ENCODE measurements around the gene KANSL2. TPM values are rescaled to one million over a fixed set of nuclear protein-coding genes. Genes with fewer than 3 reads are reported as not detected.
A peak's percentile ranks its signal among the peaks of the same experiment; 100 is the strongest.

Gene KANSL2
- total and polyA plus RNA-seq, 9 of the 15 experiments (the other 6 are each of a cell fraction or from before 2014, with no cell fraction given): 41.1 to 89.8 (median 55.4) TPM

DNA sequence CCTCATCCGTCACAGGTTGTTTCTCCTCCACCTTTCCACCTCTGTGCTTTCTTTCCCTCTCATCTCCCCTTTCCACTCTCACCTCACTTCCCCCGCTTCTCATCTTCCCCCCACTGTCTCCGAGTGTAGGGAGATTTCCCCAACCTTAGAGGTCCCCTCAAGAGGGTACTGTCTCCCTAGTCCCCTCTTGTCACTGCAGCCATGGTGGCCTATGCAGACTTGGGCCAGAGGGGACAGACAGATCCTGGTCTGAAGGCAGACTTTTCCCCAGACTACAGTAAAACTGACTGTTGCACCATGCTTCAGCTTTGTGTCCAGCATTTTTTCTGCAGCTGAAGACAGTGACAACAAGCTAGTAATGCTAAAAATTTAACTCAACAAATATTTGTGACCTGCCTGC, 41.2 kb downstream of the KANSL2 start (continued):
- TF ChIP-seq, protein P1, sequence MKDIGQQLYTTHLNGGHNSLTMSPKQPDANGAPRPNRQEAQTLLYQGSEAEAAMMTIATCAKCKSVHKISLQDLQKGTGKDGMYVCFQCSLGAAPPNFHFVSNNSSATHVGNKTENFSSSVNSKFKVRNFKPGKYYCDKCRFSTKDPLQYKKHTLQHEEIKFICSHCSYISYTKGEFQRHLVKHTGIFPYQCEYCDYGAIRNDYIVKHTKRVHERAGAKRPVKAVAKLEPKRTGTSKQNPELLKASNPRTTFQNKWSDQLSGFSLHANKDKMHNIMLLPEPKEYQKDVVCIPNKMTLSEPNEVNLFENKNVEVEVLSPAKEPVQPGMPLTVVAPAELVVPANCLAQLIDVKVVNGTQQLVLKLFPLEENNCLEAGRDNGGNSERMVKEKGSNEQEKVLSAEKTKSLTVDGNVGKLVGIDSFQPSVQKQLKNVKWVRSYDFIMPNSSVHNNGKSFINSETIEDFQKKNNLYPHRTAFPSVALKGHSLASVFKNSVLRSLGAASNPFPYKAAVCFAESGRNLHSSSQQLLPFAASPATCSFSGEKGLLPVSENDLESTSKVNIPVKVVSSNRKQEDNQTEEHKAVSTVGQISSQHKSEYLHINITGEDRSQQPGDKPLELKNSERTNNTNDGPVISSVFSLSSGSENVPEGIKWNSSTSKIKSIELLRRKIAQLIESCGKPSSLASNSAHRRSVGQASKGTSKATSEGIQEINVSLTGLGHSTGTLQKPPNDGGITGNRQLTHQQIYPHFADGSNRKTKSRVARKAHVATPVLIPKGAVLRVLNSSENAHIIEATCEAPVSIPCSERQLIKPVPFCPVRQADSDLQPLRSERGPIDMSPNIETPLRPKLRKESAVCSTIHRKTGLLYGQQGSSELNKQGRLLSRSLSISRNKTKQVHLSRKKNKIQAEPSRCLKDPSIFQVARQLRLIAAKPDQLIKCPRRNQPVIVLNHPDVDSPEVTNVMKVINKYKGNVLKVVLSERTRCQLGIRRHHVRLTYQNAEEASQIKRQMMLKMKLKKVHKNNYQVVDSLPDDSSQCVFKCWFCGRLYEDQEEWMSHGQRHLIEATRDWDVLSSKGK (CRISPR knock-in tag; IDR thresholded peaks at IDR 0.05): no peak

DNA sequence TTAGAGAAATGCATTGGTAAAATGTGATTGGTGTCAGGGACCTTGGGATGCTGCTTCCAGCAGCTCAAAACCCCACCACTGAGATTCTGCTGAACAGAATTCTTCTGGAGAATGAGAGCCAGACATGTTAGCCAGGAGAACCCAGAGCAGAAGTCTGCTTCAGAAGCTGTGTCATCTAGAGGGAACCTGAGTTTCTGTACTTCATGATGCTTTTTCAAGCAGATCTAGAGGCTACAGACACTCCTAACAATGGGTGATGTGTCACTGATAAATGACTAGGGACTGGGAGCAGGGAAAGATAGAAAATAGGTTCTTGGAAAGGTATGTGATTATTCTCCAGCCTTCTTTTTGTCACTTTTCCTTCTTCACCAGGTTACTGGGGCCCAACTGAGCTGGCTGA, 41.6 kb downstream of the KANSL2 start:
- ATAC-seq (peak; percentile 67), FAIRE-seq (peak; percentile 11), DNase-seq (ENCODE audit: extremely low read depth in 1 of 4, low spot score in 3 of 4) (peak in 1 of 4 experiments; percentile 28)
- Histone ChIP-seq H3K27ac (ENCODE audit: extremely low read depth, low read depth, low read length) (no peak overlapping the region), H3K4me3 (no peak overlapping the region), H3K79me2 (ENCODE audit: control insufficient read depth, insufficient read depth, low read length) (no peaks in the 10 kb centered on the region), H4K20me1 (replicated peaks; ENCODE audit: control insufficient read depth, insufficient read depth, low read length) (no peaks in the 10 kb centered on the region), H3K4me2 (ENCODE audit: insufficient read depth, low read length) (no peak overlapping the region; the same call in 1 of the 2 replicates), H3K9me3 (replicated peaks; ENCODE audit: control insufficient read depth, insufficient read depth, low read depth, low read length) (0 out of 2 replicates have a peak, but pooled peaks cover 2% of the 10 kb centered on the region), H3K9me1 (ENCODE audit: control insufficient read depth, insufficient read depth, low read length) (no peaks in the 10 kb centered on the region), H3K36me3 (ENCODE audit: control insufficient read depth, insufficient read depth, low read length) (no peaks in the 10 kb centered on the region), H2AFZ (ENCODE audit: low read depth, low read length) (no peak overlapping the region), H3K27me3 (ENCODE audit: control insufficient read depth in 2 of 2, insufficient read depth in 2 of 2, low read length in 2 of 2) (peaks cover 0 to 2% of the 10 kb centered on the region in 2 experiments; a peak in 1 of 5 replicates), H3K4me1 (replicated peaks in 1 of 2; ENCODE audit: control insufficient read depth in 2 of 2, insufficient read depth in 2 of 2, low read length in 2 of 2) (peaks cover 0 to 11% of the 10 kb centered on the region in 2 experiments; a peak in 2 of 5 replicates), H3K9ac (ENCODE audit: insufficient read depth in 1 of 2, low read depth in 2 of 2, low read length in 2 of 2) (no peak overlapping the region)
- in situ Hi-C loops (cut with MboI) (no loop called here), intact Hi-C loops (cut with micrococcal nuclease) (no loop called here)
- CTCF ChIA-PET (ENCODE audit: low intra/inter-chr PET ratio): no interaction called here
- POLR2A ChIA-PET: interaction anchor here (0.6 to 1.5 kb wide), 3 partner anchors 9 to 679 kb away, joined by 3 to 4 read pairs (median 3); no protein-coding TSS in a partner anchor
- no TSS peak for BruUV-seq (replicated peaks)
- TF ChIP-seq ZNF583 (CRISPR knock-in tag; IDR thresholded peaks at IDR 0.05): no peak
- no peak for TF ChIP-seq CCAR2 (IDR thresholded peaks at IDR 0.05; ENCODE audit: low read depth, low read length)
- TF ChIP-seq, protein P2, sequence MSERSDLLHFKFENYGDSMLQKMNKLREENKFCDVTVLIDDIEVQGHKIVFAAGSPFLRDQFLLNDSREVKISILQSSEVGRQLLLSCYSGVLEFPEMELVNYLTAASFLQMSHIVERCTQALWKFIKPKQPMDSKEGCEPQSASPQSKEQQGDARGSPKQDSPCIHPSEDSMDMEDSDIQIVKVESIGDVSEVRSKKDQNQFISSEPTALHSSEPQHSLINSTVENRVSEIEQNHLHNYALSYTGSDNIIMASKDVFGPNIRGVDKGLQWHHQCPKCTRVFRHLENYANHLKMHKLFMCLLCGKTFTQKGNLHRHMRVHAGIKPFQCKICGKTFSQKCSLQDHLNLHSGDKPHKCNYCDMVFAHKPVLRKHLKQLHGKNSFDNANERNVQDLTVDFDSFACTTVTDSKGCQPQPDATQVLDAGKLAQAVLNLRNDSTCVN (CRISPR knock-in tag; IDR thresholded peaks at IDR 0.05): no peak
- peak; percentile 50 for TF ChIP-seq ARID1B (IDR thresholded peaks at IDR 0.05)
- TF ChIP-seq CEBPG (CRISPR knock-in tag; IDR thresholded peaks at IDR 0.05): no peak
- no peak for TF ChIP-seq CEBPG (tag; conservative IDR thresholded peaks at IDR 0.05 in 1 of 2, IDR thresholded peaks at IDR 0.05 in 1 of 2)
- no peak for TF ChIP-seq TCFL5 (CRISPR knock-in tag; conservative IDR thresholded peaks at IDR 0.05)
- TF ChIP-seq NCOA4 (IDR thresholded peaks at IDR 0.05; ENCODE audit: partially characterized antibody): no peak
- no peak for TF ChIP-seq SMARCA4 (IDR thresholded peaks at IDR 0.05)
- no peak for TF ChIP-seq MTA2 (IDR thresholded peaks at IDR 0.05; ENCODE audit: low read depth)
- TF ChIP-seq ZNF766 (CRISPR knock-in tag; conservative IDR thresholded peaks at IDR 0.05): no peak
- peak; percentile 28 for TF ChIP-seq TCF3 (CRISPR knock-in tag; IDR thresholded peaks at IDR 0.05)
- no peak for TF ChIP-seq ZKSCAN1 (IDR thresholded peaks at IDR 0.05; ENCODE audit: low read depth, low read length)
- TF ChIP-seq CBFA2T3 (IDR thresholded peaks at IDR 0.05): peak; percentile 37; the same call in 1 of the 2 replicates

Measured in K562 (cell line).